Gastrocnemius medialis (tissue), 4 donors: Measurements from ENCODE around the gene ZNF682.

ENCODE experiments used
- POLR2A ChIP-seq, 2 donors: fragments of 450-650 bp; IDR thresholded peaks; one replicate each; pipeline ENCODE4 v1.6.1; 2017; ENCODE audit warnings: antibody characterized with exemption in 2 of 2, mild to moderate bottlenecking in 2 of 2, moderate library complexity in 2 of 2
- TF ChIP-seq, protein P1 (sequence below), 5 experiments: fragments of 450-650 bp in 3 of 5; fragments of 200-600 bp in 2 of 5; sonication (generic) in 2 of 5; IDR thresholded peaks in 4 of 5; conservative IDR thresholded peaks in 1 of 5; 1 replicate in 4 of 5; 2 replicates in 1 of 5; pipeline ENCODE4 v1.5.1; 2016 to 2019; ENCODE audit warnings: antibody characterized with exemption in 5 of 5, mild to moderate bottlenecking in 3 of 5, moderate library complexity in 3 of 5

DNA sequence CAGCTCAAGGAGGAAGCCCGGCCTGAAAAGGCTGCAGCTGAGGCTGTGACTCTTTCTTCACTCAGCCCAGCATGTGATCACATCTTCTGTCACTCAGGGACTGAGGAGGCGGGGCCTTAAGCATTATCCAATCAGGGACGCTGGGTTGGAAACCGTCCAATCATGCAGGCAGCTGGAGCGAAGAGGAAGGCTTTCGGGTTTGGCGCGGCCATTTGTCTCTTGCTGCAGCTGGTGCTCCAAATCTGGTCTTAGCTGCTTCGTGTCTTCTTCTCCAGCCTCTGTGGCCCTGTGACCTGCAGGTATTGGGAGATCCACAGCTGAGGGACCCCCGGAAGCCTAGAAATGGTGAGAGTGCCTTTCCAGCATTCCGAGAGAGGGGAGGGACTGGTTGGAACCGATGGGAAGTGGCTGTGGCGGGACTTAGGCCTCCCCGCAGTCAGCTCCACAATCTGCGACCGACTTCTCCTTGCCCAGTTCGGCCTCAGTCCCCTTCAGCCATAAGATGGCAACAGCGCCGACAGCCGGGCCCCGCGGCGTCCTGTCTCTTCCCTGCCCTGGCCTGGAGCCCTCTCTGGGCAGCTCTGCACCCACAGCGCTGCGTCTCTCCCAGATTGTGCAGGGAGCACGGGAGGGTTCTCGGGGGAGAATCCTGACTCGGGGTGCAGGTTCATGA is 38.6 kb upstream of the ZNF682 start, which contains the start of gene ZNF90:
- TF ChIP-seq, protein P1, sequence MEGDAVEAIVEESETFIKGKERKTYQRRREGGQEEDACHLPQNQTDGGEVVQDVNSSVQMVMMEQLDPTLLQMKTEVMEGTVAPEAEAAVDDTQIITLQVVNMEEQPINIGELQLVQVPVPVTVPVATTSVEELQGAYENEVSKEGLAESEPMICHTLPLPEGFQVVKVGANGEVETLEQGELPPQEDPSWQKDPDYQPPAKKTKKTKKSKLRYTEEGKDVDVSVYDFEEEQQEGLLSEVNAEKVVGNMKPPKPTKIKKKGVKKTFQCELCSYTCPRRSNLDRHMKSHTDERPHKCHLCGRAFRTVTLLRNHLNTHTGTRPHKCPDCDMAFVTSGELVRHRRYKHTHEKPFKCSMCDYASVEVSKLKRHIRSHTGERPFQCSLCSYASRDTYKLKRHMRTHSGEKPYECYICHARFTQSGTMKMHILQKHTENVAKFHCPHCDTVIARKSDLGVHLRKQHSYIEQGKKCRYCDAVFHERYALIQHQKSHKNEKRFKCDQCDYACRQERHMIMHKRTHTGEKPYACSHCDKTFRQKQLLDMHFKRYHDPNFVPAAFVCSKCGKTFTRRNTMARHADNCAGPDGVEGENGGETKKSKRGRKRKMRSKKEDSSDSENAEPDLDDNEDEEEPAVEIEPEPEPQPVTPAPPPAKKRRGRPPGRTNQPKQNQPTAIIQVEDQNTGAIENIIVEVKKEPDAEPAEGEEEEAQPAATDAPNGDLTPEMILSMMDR (IDR thresholded peaks at IDR 0.05 in 4 of 5, conservative IDR thresholded peaks at IDR 0.05 in 1 of 5) = no peak
- no peak for TF ChIP-seq POLR2A (IDR thresholded peaks at IDR 0.05)
